ENCODE measurements around the gene RSU1. TPM values are rescaled to one million over a fixed set of nuclear protein-coding genes. Genes with fewer than 3 reads are reported as not detected.

Gene RSU1
- total and polyA plus RNA-seq, 10 of the 15 experiments (the other 5 are each of a cell fraction or from before 2014, with no cell fraction given), result 49.2 to 139 (median 81.3) TPM

DNA sequence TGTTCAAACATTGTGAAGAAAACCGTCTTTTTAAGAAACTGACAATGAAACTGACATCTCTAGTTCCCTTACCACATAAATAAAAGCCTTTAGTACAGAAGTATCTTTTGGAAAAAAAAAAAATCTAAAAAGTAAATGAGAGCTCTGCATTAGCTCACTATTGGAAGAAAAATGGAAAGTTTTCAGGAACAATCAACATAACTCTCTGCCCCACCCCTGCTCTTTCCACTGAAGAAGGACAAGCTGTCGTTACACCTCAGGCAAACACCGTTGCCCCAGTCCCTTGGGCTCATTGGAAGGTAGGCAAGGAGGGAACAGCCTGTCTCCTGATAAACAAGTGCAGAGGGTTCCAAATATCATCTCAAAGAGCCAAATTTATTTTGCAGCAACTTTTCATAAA lies 273.1 kb downstream of the RSU1 start:
- H3K27ac ChIP-seq (ENCODE audit: control insufficient read depth, insufficient read depth), result no peak overlapping the region
- no peak for TF ChIP-seq POLR2A (IDR thresholded peaks at IDR 0.05; ENCODE audit: low read depth, low read length)
- BruUV-seq (replicated peaks), result no TSS peak
- no peaks in the 10 kb centered on the region for H4K20me1 ChIP-seq (ENCODE audit: control insufficient read depth, insufficient read depth)
- ChIA-PET POLR2A (no interaction called here), SMC1A (ENCODE audit: uncharacterized antibody, unreplicated experiment) (interaction anchor here (0.6 to 1.9 kb wide), 5 partner anchors 20 to 642 kb away, joined by 3 to 9 read pairs (median 3); no protein-coding TSS in a partner anchor), CTCF (interaction anchor here (0.6 to 2.8 kb wide), 10 partner anchors 8 to 665 kb away, joined by 3 to 15 read pairs (median 4); no protein-coding TSS in a partner anchor), RAD21 (ENCODE audit: unreplicated experiment) (interaction anchor here (0.7 kb wide), 1 partner anchor 32 kb away, joined by 4 read pairs; no protein-coding TSS in a partner anchor)
- no peak overlapping the region for H3K4me3 ChIP-seq
- intact Hi-C loops (cut with micrococcal nuclease; ENCODE audit: unreplicated experiment) (no loop called here), in situ Hi-C loops (cut with MboI) (loop anchor here (10.0 kb wide), 1 partner anchor 649 kb away; no protein-coding TSS in a partner anchor)
- FAIRE-seq (no peak), DNase-seq (ENCODE audit: low read depth, low spot score) (no peak), ATAC-seq (no peak)
- no peaks in the 10 kb centered on the region for H3K79me2 ChIP-seq (ENCODE audit: control insufficient read depth, insufficient read depth, low read length)
- no peak overlapping the region for H3K4me2 ChIP-seq (ENCODE audit: control insufficient read depth, insufficient read depth)
- H3K36me3 ChIP-seq (ENCODE audit: control insufficient read depth in 2 of 2, insufficient read depth in 2 of 2, low read length in 1 of 2), result no peaks in the 10 kb centered on the region
- H3K27me3 ChIP-seq (replicated peaks in 1 of 2; ENCODE audit: control insufficient read depth in 2 of 2, insufficient read depth in 2 of 2, low read length in 1 of 2), result no peaks in the 10 kb centered on the region; a peak in 1 of 4 replicates
- H2AFZ ChIP-seq (ENCODE audit: control insufficient read depth, low read depth, low read length), result no peak overlapping the region
- 44% methylated on average over 3 of the region's 3 CpGs for WGBS (ENCODE audit: insufficient coverage, insufficient replicate concordance, low lambda C conversion rate, missing lambda C conversion rate)
- no peaks in the 10 kb centered on the region for H3K4me1 ChIP-seq (ENCODE audit: control insufficient read depth, insufficient read depth, low read length)
- no peaks in the 10 kb centered on the region for H3K9me3 ChIP-seq (replicated peaks; ENCODE audit: control insufficient read depth, insufficient read depth, low read length)
- no peak overlapping the region for H3K9ac ChIP-seq (ENCODE audit: control insufficient read depth, insufficient read depth, low read length)

Small RNA genes lying within 50 kb of the gene (small RNA-seq; reads per million reads assigned to genes)
- not detected for gene RF02271
